ENCODE results near the gene PAPPA. TPM values are rescaled to one million over a fixed set of nuclear protein-coding genes. Genes with fewer than 3 reads are reported as not detected.

Gene PAPPA
- total and polyA plus RNA-seq, 2 of the 8 experiments (the other 6 are each of a cell fraction or from before 2014, with no cell fraction given), result 0.18 to 0.63 TPM

DNA sequence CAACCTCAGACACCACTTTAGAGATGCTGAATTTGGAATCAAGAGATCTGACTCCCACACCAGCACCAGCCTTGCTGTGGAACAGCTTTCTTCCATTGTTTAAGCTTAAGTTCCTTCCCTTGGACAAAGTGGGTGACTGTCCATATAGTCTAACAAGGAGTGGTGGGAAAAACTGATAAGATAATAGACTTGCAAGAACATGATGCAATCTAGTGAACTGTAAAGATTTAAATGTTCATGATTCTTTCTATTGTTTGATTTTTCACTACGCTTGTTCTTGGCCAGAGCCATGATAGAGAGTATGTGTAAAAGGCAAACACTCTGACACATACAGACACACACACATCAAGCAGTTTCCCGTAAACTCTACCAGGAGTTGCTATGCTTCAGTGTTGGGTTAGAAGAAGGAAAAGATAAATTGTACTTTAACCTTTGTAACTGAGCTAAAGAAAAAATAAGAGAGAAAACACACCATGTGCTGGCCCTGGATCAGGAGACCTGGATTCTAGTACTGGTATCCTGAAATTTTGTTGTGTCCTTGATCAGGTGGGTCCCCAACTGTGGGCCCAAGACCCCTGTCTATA, 94.3 kb downstream of the PAPPA start:
- Histone ChIP-seq H3K36me3 (ENCODE audit: control insufficient read depth in 2 of 4, insufficient read depth in 4 of 4, low read length in 3 of 4) (no peaks in the 10 kb centered on the region), H2BK20ac (ENCODE audit: low read length) (no peak overlapping the region)

More for the DNA sequence above, 94.3 kb downstream of the PAPPA start:
- FAIRE-seq (no peak), DNase-seq (ENCODE audit: low read depth in 1 of 2, low spot score in 2 of 2) (no peak)
- no peak overlapping the region for H3K4me2 ChIP-seq (ENCODE audit: insufficient read depth in 1 of 2, low read depth in 2 of 2, low read length in 2 of 2)
- no peaks in the 10 kb centered on the region for H3K23me2 ChIP-seq (ENCODE audit: low read depth, low read length)
- H3K79me1 ChIP-seq (ENCODE audit: low read depth, low read length), result no peaks in the 10 kb centered on the region
- H3K9me3 ChIP-seq (ENCODE audit: insufficient read depth in 2 of 2, low read depth in 1 of 2, low read length in 1 of 2), result no peaks in the 10 kb centered on the region
- no peak overlapping the region for H2AK5ac ChIP-seq (ENCODE audit: low read depth, low read length)
- no peak overlapping the region for H2BK12ac ChIP-seq (ENCODE audit: low read depth, low read length)
- H3K14ac ChIP-seq (ENCODE audit: insufficient read length), result no peak overlapping the region
- H3K27ac ChIP-seq (ENCODE audit: low read depth, low read length), result no peak overlapping the region
- no peak overlapping the region for H4K8ac ChIP-seq (ENCODE audit: extremely low read depth, insufficient read depth, low read length)
- H2BK15ac ChIP-seq (ENCODE audit: low read length), result no peak overlapping the region
- no peak overlapping the region for H2AFZ ChIP-seq (ENCODE audit: low read length)
- ChIA-PET CTCF (ENCODE audit: partially characterized antibody) (no interaction called here), POLR2A (ENCODE audit: partially characterized antibody) (no interaction called here)
- no peak overlapping the region for H2BK120ac ChIP-seq (replicated peaks; ENCODE audit: low read depth, low read length)
- no peak overlapping the region for H3K9ac ChIP-seq (replicated peaks in 1 of 4; ENCODE audit: extremely low read depth in 1 of 4, low read depth in 3 of 4, low read length in 3 of 4)
- no peak overlapping the region for H2BK5ac ChIP-seq (ENCODE audit: low read depth, low read length)
- TF ChIP-seq TAF7 (optimal IDR thresholded peaks at IDR 0.05; ENCODE audit: borderline replicate concordance, low read depth, low read length) (no peak), CREB1 (IDR thresholded peaks at IDR 0.05) (no peak), TEAD4 (IDR thresholded peaks at IDR 0.05; ENCODE audit: low read depth, low read length) (no peak), KDM5A (IDR thresholded peaks at IDR 0.05; ENCODE audit: low read length) (no peak), KDM1A (IDR thresholded peaks at IDR 0.05; ENCODE audit: borderline replicate concordance, low read length) (no peak)
- TF ChIP-seq, protein P1, sequence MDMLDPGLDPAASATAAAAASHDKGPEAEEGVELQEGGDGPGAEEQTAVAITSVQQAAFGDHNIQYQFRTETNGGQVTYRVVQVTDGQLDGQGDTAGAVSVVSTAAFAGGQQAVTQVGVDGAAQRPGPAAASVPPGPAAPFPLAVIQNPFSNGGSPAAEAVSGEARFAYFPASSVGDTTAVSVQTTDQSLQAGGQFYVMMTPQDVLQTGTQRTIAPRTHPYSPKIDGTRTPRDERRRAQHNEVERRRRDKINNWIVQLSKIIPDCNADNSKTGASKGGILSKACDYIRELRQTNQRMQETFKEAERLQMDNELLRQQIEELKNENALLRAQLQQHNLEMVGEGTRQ (IDR thresholded peaks at IDR 0.05; ENCODE audit: low read length), result no peak
- no peaks in the 10 kb centered on the region for H3K79me2 ChIP-seq (ENCODE audit: control insufficient read depth in 1 of 2, insufficient read depth in 2 of 2, low read length in 2 of 2)
- 87% methylated on average over 2 of the region's 2 CpGs; no CpG with 5 or more reads in 1 of the 2 experiments for WGBS, 2 experiments (ENCODE audit: extremely low coverage in 1 of 2, insufficient coverage in 1 of 2, insufficient read length in 1 of 2, insufficient replicate concordance in 2 of 2, low coverage in 1 of 2, low lambda C conversion rate in 2 of 2, missing lambda C conversion rate in 1 of 2)
- no peak overlapping the region for H3K4ac ChIP-seq (replicated peaks; ENCODE audit: insufficient read length, low read depth, low read length)
- H3K56ac ChIP-seq (replicated peaks; ENCODE audit: insufficient read length, low read depth, low read length), result no peak overlapping the region
- no peak overlapping the region for H3K23ac ChIP-seq (ENCODE audit: insufficient read length)
- H4K91ac ChIP-seq (replicated peaks; ENCODE audit: insufficient read length, low read length), result no peak overlapping the region
- no peak overlapping the region for H3K4me3 ChIP-seq (ENCODE audit: extremely low read depth in 1 of 4, insufficient read depth in 2 of 4, low read depth in 3 of 4, low read length in 4 of 4)
- H4K5ac ChIP-seq (ENCODE audit: insufficient read length, low read depth, low read length), result no peak overlapping the region
- no peaks in the 10 kb centered on the region for H3K27me3 ChIP-seq (replicated peaks in 1 of 4; ENCODE audit: control insufficient read depth in 3 of 4, extremely low read depth in 1 of 4, insufficient read depth in 3 of 4, low read length in 3 of 4)
- H3K18ac ChIP-seq (ENCODE audit: extremely low read depth, low read length), result no peak overlapping the region
- no peaks in the 10 kb centered on the region for H4K20me1 ChIP-seq (replicated peaks in 1 of 2; ENCODE audit: control insufficient read depth in 1 of 2, insufficient read depth in 2 of 2, low read length in 2 of 2)
- no peaks in the 10 kb centered on the region for H3K4me1 ChIP-seq (replicated peaks in 1 of 4; ENCODE audit: control insufficient read depth in 3 of 4, insufficient read depth in 4 of 4, low read length in 3 of 4)

All from H1 (cell line).